NB4 (cell line): ENCODE measurements around the gene RASGRP2.

Experiments
- CTCF ChIP-seq: IDR thresholded peaks from one replicate; pipeline ENCODE4 v1.5.1; 2012; ENCODE audit warnings: low read depth, low read length
- MAX ChIP-seq: IDR thresholded peaks from 2 replicates; pipeline ENCODE4 v1.6.1; 2011; ENCODE audit warnings: low read depth, low read length
- POLR2A ChIP-seq: IDR thresholded peaks from 2 replicates; pipeline ENCODE4 v1.6.1; 2011; ENCODE audit warnings: mild to moderate bottlenecking; ENCODE audit not compliant: insufficient read length; ENCODE audit errors: extremely low read depth

- TF ChIP-seq CTCF = no peak
- no peak for TF ChIP-seq MAX
- TF ChIP-seq POLR2A = no peak
Measured at GRCh38 chr11:64776875-64777274, 32.9 kb upstream of the RASGRP2 start.
